Measurements from ENCODE around the gene TMC4. TPM values are rescaled to one million over a fixed set of nuclear protein-coding genes. Genes with fewer than 3 reads are reported as not detected.
A peak's percentile ranks its signal among the peaks of the same experiment; 100 is the strongest.

Gene TMC4
- total RNA-seq, 3 donors from 2014 or later: 107 to 276 (median 178) TPM

- Histone ChIP-seq H3K4me3 (no peak overlapping the region), H3K4me1 (ENCODE audit: low read depth) (peaks cover 19% of the 10 kb centered on the region), H3K9me3 (no peaks in the 10 kb centered on the region), H3K36me3 (ENCODE audit: low read depth) (peaks cover 12% of the 10 kb centered on the region)
- DNase-seq (no peak), ATAC-seq (no peak)
- TF ChIP-seq CTCF (IDR thresholded peaks at IDR 0.05): no peak
- intact Hi-C loops (cut with DNase I, micrococcal nuclease): no loop called here
These were observed 16.5 kb downstream of the TMC4 start for GRCh38 chr19:54156490-54156889.

GRCh38 chr19:54155694-54156093, 17.3 kb downstream of the TMC4 start:
- no peak for TF ChIP-seq CTCF (IDR thresholded peaks at IDR 0.05)
- Histone ChIP-seq H3K4me3 (no peak overlapping the region), H3K9me3 (no peaks in the 10 kb centered on the region), H3K4me1 (ENCODE audit: low read depth) (peaks cover 13% of the 10 kb centered on the region), H3K36me3 (ENCODE audit: low read depth) (peaks cover 15% of the 10 kb centered on the region)
- ATAC-seq (no peak), DNase-seq (peak in 1 of 3 donors; percentile 38)
- intact Hi-C loops (cut with DNase I, micrococcal nuclease): no loop called here

GRCh38 chr19:54154603-54155345, 18.2 kb downstream of the TMC4 start:
- no peak for TF ChIP-seq CTCF (IDR thresholded peaks at IDR 0.05)
- H3K9me3 ChIP-seq: no peaks in the 10 kb centered on the region
- H3K4me3 ChIP-seq: no peak overlapping the region
- intact Hi-C loops (cut with DNase I, micrococcal nuclease): no loop called here
- ATAC-seq (no peak), DNase-seq (peak in 1 of 3 donors; percentile 33)
- peaks cover 18% of the 10 kb centered on the region for H3K36me3 ChIP-seq (ENCODE audit: low read depth)
- peaks cover 8% of the 10 kb centered on the region for H3K4me1 ChIP-seq (ENCODE audit: low read depth)

GRCh38 chr19:54153731-54154326, 19.1 kb downstream of the TMC4 start:
- no peak for DNase-seq
- no peak for ATAC-seq
- TF ChIP-seq CTCF (IDR thresholded peaks at IDR 0.05): no peak
- no peak overlapping the region for H3K4me3 ChIP-seq
- H3K4me1 ChIP-seq (ENCODE audit: low read depth): peaks cover 6% of the 10 kb centered on the region
- H3K36me3 ChIP-seq (ENCODE audit: low read depth): peaks cover 18% of the 10 kb centered on the region
- no peaks in the 10 kb centered on the region for H3K9me3 ChIP-seq
- intact Hi-C loops (cut with DNase I, micrococcal nuclease): no loop called here

- intact Hi-C loops (cut with DNase I, micrococcal nuclease): no loop called here
- no peak overlapping the region for H3K4me3 ChIP-seq
- DNase-seq (no peak), ATAC-seq (no peak)
- H3K9me3 ChIP-seq: no peaks in the 10 kb centered on the region
- peaks cover 18% of the 10 kb centered on the region for H3K36me3 ChIP-seq (ENCODE audit: low read depth)
- no peak for TF ChIP-seq CTCF (IDR thresholded peaks at IDR 0.05)
- H3K4me1 ChIP-seq (ENCODE audit: low read depth): no peaks in the 10 kb centered on the region
These were observed 20.0 kb downstream of the TMC4 start for GRCh38 chr19:54152878-54153524.
